GM21619 (cell line): Measurements from ENCODE around the gene PPP1R1A.
A peak's percentile ranks its signal among the peaks of the same experiment; 100 is the strongest.

Experiments used
- ATAC-seq: cut with Tn5 transposase; IDR thresholded peaks from one replicate; pipeline ENCODE4 v1.9.1; 2021; ENCODE audit not compliant: unreplicated experiment

Gene PPP1R1A

GRCh38 chr12:54603872-54604271 is 15.4 kb upstream of the PPP1R1A start:
- ATAC-seq: no peak

- ATAC-seq: peak; percentile 95
Measured at GRCh38 chr12:54603173-54603814, 14.8 kb upstream of the PPP1R1A start.

- no peak for ATAC-seq
Measured at GRCh38 chr12:54602661-54603060, 14.2 kb upstream of the PPP1R1A start.

GRCh38 chr12:54601841-54602240 is 13.4 kb upstream of the PPP1R1A start:
- no peak for ATAC-seq

GRCh38 chr12:54598970-54599369 is 10.5 kb upstream of the PPP1R1A start:
- ATAC-seq: no peak

GRCh38 chr12:54596526-54596946 is 8.1 kb upstream of the PPP1R1A start:
- no peak for ATAC-seq

GRCh38 chr12:54595471-54595870 is 7.0 kb upstream of the PPP1R1A start:
- ATAC-seq: no peak

GRCh38 chr12:54593725-54594124 is 5.3 kb upstream of the PPP1R1A start:
- ATAC-seq: no peak

- ATAC-seq: no peak
Measured at GRCh38 chr12:54593135-54593534, 4.7 kb upstream of the PPP1R1A start.

GRCh38 chr12:54592316-54592715 is 3.9 kb upstream of the PPP1R1A start:
- ATAC-seq: no peak

- no peak for ATAC-seq
Measured at GRCh38 chr12:54590978-54591591, 2.6 kb upstream of the PPP1R1A start.

GRCh38 chr12:54589964-54590363 is 1.5 kb upstream of the PPP1R1A start:
- no peak for ATAC-seq

- ATAC-seq: no peak
Measured at GRCh38 chr12:54588890-54589267, 420 bp upstream of the PPP1R1A start.

GRCh38 chr12:54587315-54587873 is 1.1 kb downstream of the PPP1R1A start:
- no peak for ATAC-seq

GRCh38 chr12:54586620-54587019 is 1.8 kb downstream of the PPP1R1A start:
- ATAC-seq: no peak

GRCh38 chr12:54585243-54585642 is 3.2 kb downstream of the PPP1R1A start:
- ATAC-seq: no peak

GRCh38 chr12:54584128-54584527 is 4.3 kb downstream of the PPP1R1A start:
- ATAC-seq: no peak

- ATAC-seq: no peak
Measured at GRCh38 chr12:54583726-54584125, 4.7 kb downstream of the PPP1R1A start.

GRCh38 chr12:54581412-54581811 is 7.0 kb downstream of the PPP1R1A start:
- ATAC-seq: no peak

GRCh38 chr12:54579696-54580333 is 8.6 kb downstream of the PPP1R1A start:
- ATAC-seq: peak; percentile 97

GRCh38 chr12:54579258-54579657 is 9.2 kb downstream of the PPP1R1A start:
- ATAC-seq: no peak

- ATAC-seq: no peak
Measured at GRCh38 chr12:54578778-54579177, 9.7 kb downstream of the PPP1R1A start.
